ENCODE measurements around the gene STARD5. TPM values are rescaled to one million over a fixed set of nuclear protein-coding genes. Genes with fewer than 3 reads are reported as not detected.

STARD5 gene
- total and polyA plus RNA-seq, 2 of the 4 experiments (the other 2 are of a cell fraction): 5.0 to 22.8 TPM

DNA sequence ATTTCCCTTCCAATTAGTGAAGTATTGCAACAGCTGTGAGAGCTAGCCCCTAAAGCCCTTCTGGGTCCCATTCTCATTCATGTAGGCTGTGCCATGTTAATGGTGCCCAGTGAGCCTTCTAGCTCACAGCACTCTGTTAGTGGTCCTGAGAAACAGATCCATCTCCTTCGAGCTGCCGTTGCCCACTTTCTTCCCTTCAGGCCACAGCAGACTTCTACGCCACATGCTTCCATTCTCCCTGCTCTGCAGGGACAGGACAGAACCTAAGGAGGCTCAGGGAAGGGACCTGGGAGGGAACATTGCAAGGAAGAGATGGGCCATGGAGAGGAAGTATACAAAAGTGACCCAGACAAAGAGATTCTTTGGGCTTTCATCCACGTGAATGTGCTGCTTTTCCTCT, 11.7 kb upstream of the STARD5 start:
- Histone ChIP-seq H3K18ac (ENCODE audit: low read depth, low read length) (no peak overlapping the region), H3K4me3 (ENCODE audit: insufficient read depth, low read depth, low read length) (no peak overlapping the region), H3K23ac (ENCODE audit: low read depth, low read length) (no peak overlapping the region), H3K9me3 (ENCODE audit: control insufficient read depth, insufficient read depth, low read length) (no peaks in the 10 kb centered on the region), H2BK20ac (ENCODE audit: low read depth, low read length) (no peak overlapping the region), H3K4ac (ENCODE audit: low read depth, low read length) (0 out of 2 replicates have a peak overlapping the region, but pooled peaks have one; percentile 18), H3K4me2 (ENCODE audit: low read depth, low read length) (no peak overlapping the region), H4K8ac (ENCODE audit: low read depth in 2 of 2, low read length in 2 of 2) (no peak overlapping the region), H4K91ac (ENCODE audit: insufficient read depth, low read depth, low read length) (no peak overlapping the region), H3K27ac (ENCODE audit: insufficient read depth, low read length) (no peak overlapping the region), H2AFZ (replicated peaks; ENCODE audit: low read length, poor library complexity) (no peak overlapping the region), H2AK5ac (ENCODE audit: low read depth, low read length) (0 out of 2 replicates have a peak overlapping the region, but pooled peaks have one; percentile 73), H3K9ac (ENCODE audit: low read depth, low read length) (no peak overlapping the region), H3K14ac (replicated peaks; ENCODE audit: low read depth, low read length) (0 out of 2 replicates have a peak overlapping the region, but pooled peaks have one; percentile 29), H3K27me3 (ENCODE audit: control insufficient read depth, insufficient read depth, low read length) (no peaks in the 10 kb centered on the region), H2BK120ac (ENCODE audit: low read depth, low read length) (no peak overlapping the region), H2BK5ac (ENCODE audit: low read depth, low read length, poor library complexity, severe bottlenecking) (no peak overlapping the region), H3K9me1 (ENCODE audit: insufficient read depth, low read length) (peaks cover 7% of the 10 kb centered on the region; the same call in 1 of the 2 replicates), H3K4me1 (ENCODE audit: control insufficient read depth, insufficient read depth, low read length) (peaks cover 13% of the 10 kb centered on the region), H3K79me1 (ENCODE audit: low read depth in 1 of 2, low read length in 2 of 2) (no peaks in the 10 kb centered on the region), H4K5ac (ENCODE audit: low read depth, low read length) (no peak overlapping the region), H3K56ac (ENCODE audit: extremely low read depth, insufficient read depth, low read length) (no peak overlapping the region), H3K36me3 (ENCODE audit: control insufficient read depth, insufficient read depth, low read length) (no peaks in the 10 kb centered on the region), H2BK15ac (ENCODE audit: low read depth, low read length) (no peak overlapping the region), H2AK9ac (replicated peaks; ENCODE audit: low read depth, low read length, poor library complexity) (peak overlapping the region; percentile 35), H4K20me1 (ENCODE audit: insufficient read depth, low read length) (no peaks in the 10 kb centered on the region)
- DNase-seq: no peak
- no CpG with 5 or more reads among the region's 4 CpGs for WGBS, 2 experiments (ENCODE audit: extremely low coverage in 2 of 2, insufficient read length in 1 of 2)
- in situ Hi-C loops (cut with MboI; ENCODE audit: low sequenced_read_pairs): no loop called here
- intact Hi-C loops (cut with micrococcal nuclease): loop anchor here (1.0 kb wide), 1 partner anchor 60 kb away; no protein-coding TSS in a partner anchor
- dilution Hi-C loops (cut with HindIII; ENCODE audit: low sequenced_read_pairs, unreplicated experiment): no loop called here
- BruUV-seq (replicated peaks): no TSS peak
- ChIA-PET CTCF (no interaction called here), POLR2A (ENCODE audit: unreplicated experiment) (no interaction called here)
- TF ChIP-seq CHD1 (IDR thresholded peaks at IDR 0.05; ENCODE audit: low read depth, low read length): no peak
- TF ChIP-seq, protein P1, sequence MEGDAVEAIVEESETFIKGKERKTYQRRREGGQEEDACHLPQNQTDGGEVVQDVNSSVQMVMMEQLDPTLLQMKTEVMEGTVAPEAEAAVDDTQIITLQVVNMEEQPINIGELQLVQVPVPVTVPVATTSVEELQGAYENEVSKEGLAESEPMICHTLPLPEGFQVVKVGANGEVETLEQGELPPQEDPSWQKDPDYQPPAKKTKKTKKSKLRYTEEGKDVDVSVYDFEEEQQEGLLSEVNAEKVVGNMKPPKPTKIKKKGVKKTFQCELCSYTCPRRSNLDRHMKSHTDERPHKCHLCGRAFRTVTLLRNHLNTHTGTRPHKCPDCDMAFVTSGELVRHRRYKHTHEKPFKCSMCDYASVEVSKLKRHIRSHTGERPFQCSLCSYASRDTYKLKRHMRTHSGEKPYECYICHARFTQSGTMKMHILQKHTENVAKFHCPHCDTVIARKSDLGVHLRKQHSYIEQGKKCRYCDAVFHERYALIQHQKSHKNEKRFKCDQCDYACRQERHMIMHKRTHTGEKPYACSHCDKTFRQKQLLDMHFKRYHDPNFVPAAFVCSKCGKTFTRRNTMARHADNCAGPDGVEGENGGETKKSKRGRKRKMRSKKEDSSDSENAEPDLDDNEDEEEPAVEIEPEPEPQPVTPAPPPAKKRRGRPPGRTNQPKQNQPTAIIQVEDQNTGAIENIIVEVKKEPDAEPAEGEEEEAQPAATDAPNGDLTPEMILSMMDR (conservative IDR thresholded peaks at IDR 0.05; ENCODE audit: low read depth, low read length): no peak
- no peak for TF ChIP-seq RAD21 (IDR thresholded peaks at IDR 0.05; ENCODE audit: low read length)
- no peak for TF ChIP-seq MAFK (IDR thresholded peaks at IDR 0.05; ENCODE audit: low read depth, low read length)
- TF ChIP-seq RCOR1 (IDR thresholded peaks at IDR 0.05; ENCODE audit: insufficient replicate concordance, low read length): no peak
- no peak for TF ChIP-seq FOS (IDR thresholded peaks at IDR 0.05; ENCODE audit: low read depth, low read length)
- ATAC-seq (ENCODE audit: low read depth): no peak

Data from IMR-90 (cell line).